NCI-H748 (cell line): ENCODE measurements around the gene LGR4.
A peak's percentile ranks its signal among the peaks of the same experiment; 100 is the strongest.
"Not testable (repeated sequence)": the region's sequence is repeated elsewhere in the genome, so short reads cannot be mapped to it uniquely, and the experiment has no call there.

Source experiments
- DNase-seq: peaks from one replicate; lab custom pipeline; 2025; ENCODE audit not compliant: unreplicated experiment; lab: John Stamatoyannopoulos, UW

The LGR4 gene

GRCh38 chr11:27460158-27460978 is 12.2 kb downstream of the LGR4 start:
- no peak for DNase-seq

- DNase-seq, result no peak
Observed at GRCh38 chr11:27459191-27459590, 13.4 kb downstream of the LGR4 start.

GRCh38 chr11:27458182-27458581 is 14.4 kb downstream of the LGR4 start:
- no peak for DNase-seq

- no peak for DNase-seq
Observed at GRCh38 chr11:27456795-27457329, 15.7 kb downstream of the LGR4 start.

- no peak for DNase-seq
Observed at GRCh38 chr11:27456140-27456794, 16.3 kb downstream of the LGR4 start.

- DNase-seq, result no peak
Observed at GRCh38 chr11:27455667-27456066, 16.9 kb downstream of the LGR4 start.

GRCh38 chr11:27453701-27454100 is 18.9 kb downstream of the LGR4 start:
- no peak for DNase-seq

- no peak for DNase-seq
Observed at GRCh38 chr11:27452147-27452546, 20.4 kb downstream of the LGR4 start.

GRCh38 chr11:27451244-27451965 is 21.2 kb downstream of the LGR4 start:
- peak; percentile 17 for DNase-seq

- not testable (repeated sequence) for DNase-seq
Observed at GRCh38 chr11:27448184-27448540, 24.4 kb downstream of the LGR4 start.

- no peak for DNase-seq
Observed at GRCh38 chr11:27447288-27448183, 25.1 kb downstream of the LGR4 start.

GRCh38 chr11:27445625-27446024 is 27.0 kb downstream of the LGR4 start:
- DNase-seq, result no peak

- DNase-seq, result peak; percentile 100
Observed at GRCh38 chr11:27444801-27445215, 27.8 kb downstream of the LGR4 start.

GRCh38 chr11:27443746-27444507 is 28.7 kb downstream of the LGR4 start:
- peak; percentile 100 for DNase-seq

GRCh38 chr11:27443227-27443626 is 29.4 kb downstream of the LGR4 start:
- peak; percentile 81 for DNase-seq

- DNase-seq, result no peak
Observed at GRCh38 chr11:27440090-27440489, 32.5 kb downstream of the LGR4 start.

- DNase-seq, result no peak
Observed at GRCh38 chr11:27438595-27438981, 34.0 kb downstream of the LGR4 start.

- DNase-seq, result no peak
Observed at GRCh38 chr11:27437829-27438594, 34.6 kb downstream of the LGR4 start.

- no peak for DNase-seq
Observed at GRCh38 chr11:27436916-27437315, 35.7 kb downstream of the LGR4 start.
